Measurements from ENCODE around the gene KLK5. TPM values are rescaled to one million over a fixed set of nuclear protein-coding genes. Genes with fewer than 3 reads are reported as not detected.

The KLK5 gene
- total and polyA plus RNA-seq, 4 donors = not detected

DNA sequence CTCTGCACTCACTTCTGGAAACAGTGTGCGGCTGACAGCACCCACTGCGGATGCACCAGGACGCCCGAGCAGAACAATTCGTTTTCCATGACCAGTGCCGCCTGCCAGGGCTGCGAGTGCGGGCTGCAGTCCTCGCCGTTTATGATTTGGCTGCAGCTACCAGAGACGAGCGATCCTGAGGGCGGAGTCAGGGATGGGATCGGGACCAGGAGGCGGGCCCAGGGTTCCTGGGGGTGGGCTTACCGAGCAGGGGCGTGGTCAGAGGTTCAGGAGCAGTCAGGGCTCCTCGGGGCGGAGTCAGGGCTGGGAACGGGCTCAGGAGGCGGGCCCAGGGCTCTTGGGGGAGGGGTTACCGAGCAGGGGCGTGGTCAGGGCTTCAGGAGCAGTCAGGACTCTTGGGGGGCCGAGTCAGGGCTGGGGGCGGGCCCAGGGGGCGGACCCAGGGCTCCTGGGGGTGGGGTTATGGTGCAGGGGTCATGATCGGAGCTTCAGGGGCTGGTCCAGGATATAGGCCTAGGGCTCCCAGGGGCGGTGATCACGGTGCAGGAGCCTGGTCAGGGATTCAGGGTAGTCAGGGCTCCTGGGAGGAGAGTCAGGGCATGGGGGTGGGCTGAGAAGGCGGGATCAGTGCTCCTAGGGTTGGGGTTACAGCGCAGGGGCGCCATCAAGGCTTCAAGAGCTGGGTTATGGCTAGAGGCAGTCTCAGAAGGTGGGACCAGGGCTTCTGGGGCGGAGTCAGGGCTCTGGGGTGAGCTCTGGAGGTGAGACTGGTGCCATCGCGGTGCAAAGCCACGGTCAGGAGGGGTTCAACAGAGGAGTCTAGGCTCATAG, 43.4 kb downstream of the KLK5 start:
- no peaks in the 10 kb centered on the region for H3K9me3 ChIP-seq (ENCODE audit: control insufficient read depth in 4 of 4, low read length in 3 of 4)
- peaks cover 2 to 14% (median 3%) of the 10 kb centered on the region in 4 donors for H3K27me3 ChIP-seq (ENCODE audit: control insufficient read depth in 4 of 4, insufficient read depth in 4 of 4, low read length in 3 of 4)
- 4% methylated on average over 36 of the region's 36 CpGs for WGBS
- H3K4me3 ChIP-seq (ENCODE audit: low read depth in 1 of 3, low read length in 3 of 3) = no peak overlapping the region
- TF ChIP-seq FOXA1 (IDR thresholded peaks at IDR 0.05) (no peak), YY1 (IDR thresholded peaks at IDR 0.05) (no peak), RAD21 (IDR thresholded peaks at IDR 0.05) (no peak), HNF4G (IDR thresholded peaks at IDR 0.05) (no peak), FOXA2 (IDR thresholded peaks at IDR 0.05) (no peak), NR2F2 (IDR thresholded peaks at IDR 0.05) (no peak), HNF4A (conservative IDR thresholded peaks at IDR 0.05) (no peak), JUND (IDR thresholded peaks at IDR 0.05) (no peak), EGR1 (IDR thresholded peaks at IDR 0.05; ENCODE audit: low read depth in 2 of 2) (no peak), GABPA (IDR thresholded peaks at IDR 0.05 in 1 of 2, conservative IDR thresholded peaks at IDR 0.05 in 1 of 2) (no peak)
- TF ChIP-seq, protein P1, sequence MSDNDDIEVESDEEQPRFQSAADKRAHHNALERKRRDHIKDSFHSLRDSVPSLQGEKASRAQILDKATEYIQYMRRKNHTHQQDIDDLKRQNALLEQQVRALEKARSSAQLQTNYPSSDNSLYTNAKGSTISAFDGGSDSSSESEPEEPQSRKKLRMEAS (IDR thresholded peaks at IDR 0.05) = no peak
- TF ChIP-seq, protein P2, sequence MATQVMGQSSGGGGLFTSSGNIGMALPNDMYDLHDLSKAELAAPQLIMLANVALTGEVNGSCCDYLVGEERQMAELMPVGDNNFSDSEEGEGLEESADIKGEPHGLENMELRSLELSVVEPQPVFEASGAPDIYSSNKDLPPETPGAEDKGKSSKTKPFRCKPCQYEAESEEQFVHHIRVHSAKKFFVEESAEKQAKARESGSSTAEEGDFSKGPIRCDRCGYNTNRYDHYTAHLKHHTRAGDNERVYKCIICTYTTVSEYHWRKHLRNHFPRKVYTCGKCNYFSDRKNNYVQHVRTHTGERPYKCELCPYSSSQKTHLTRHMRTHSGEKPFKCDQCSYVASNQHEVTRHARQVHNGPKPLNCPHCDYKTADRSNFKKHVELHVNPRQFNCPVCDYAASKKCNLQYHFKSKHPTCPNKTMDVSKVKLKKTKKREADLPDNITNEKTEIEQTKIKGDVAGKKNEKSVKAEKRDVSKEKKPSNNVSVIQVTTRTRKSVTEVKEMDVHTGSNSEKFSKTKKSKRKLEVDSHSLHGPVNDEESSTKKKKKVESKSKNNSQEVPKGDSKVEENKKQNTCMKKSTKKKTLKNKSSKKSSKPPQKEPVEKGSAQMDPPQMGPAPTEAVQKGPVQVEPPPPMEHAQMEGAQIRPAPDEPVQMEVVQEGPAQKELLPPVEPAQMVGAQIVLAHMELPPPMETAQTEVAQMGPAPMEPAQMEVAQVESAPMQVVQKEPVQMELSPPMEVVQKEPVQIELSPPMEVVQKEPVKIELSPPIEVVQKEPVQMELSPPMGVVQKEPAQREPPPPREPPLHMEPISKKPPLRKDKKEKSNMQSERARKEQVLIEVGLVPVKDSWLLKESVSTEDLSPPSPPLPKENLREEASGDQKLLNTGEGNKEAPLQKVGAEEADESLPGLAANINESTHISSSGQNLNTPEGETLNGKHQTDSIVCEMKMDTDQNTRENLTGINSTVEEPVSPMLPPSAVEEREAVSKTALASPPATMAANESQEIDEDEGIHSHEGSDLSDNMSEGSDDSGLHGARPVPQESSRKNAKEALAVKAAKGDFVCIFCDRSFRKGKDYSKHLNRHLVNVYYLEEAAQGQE (IDR thresholded peaks at IDR 0.05) = no peak
- TF ChIP-seq, protein P3, sequence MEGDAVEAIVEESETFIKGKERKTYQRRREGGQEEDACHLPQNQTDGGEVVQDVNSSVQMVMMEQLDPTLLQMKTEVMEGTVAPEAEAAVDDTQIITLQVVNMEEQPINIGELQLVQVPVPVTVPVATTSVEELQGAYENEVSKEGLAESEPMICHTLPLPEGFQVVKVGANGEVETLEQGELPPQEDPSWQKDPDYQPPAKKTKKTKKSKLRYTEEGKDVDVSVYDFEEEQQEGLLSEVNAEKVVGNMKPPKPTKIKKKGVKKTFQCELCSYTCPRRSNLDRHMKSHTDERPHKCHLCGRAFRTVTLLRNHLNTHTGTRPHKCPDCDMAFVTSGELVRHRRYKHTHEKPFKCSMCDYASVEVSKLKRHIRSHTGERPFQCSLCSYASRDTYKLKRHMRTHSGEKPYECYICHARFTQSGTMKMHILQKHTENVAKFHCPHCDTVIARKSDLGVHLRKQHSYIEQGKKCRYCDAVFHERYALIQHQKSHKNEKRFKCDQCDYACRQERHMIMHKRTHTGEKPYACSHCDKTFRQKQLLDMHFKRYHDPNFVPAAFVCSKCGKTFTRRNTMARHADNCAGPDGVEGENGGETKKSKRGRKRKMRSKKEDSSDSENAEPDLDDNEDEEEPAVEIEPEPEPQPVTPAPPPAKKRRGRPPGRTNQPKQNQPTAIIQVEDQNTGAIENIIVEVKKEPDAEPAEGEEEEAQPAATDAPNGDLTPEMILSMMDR (IDR thresholded peaks at IDR 0.05; ENCODE audit: low read depth, low read length, missing input control) = no peak
- H3K36me3 ChIP-seq (ENCODE audit: control insufficient read depth in 4 of 4, insufficient read depth in 3 of 4, low read depth in 1 of 4, low read length in 3 of 4) = no peaks in the 10 kb centered on the region
- no peak overlapping the region for H3K9ac ChIP-seq (ENCODE audit: low read depth in 1 of 2, low read length in 2 of 2)
- no peaks in the 10 kb centered on the region for H3K4me1 ChIP-seq (ENCODE audit: control insufficient read depth in 4 of 4, insufficient read depth in 4 of 4, low read length in 3 of 4)
- H3K27ac ChIP-seq (ENCODE audit: low read depth in 1 of 2, low read length in 2 of 2) = no peak overlapping the region
- DNase-seq (ENCODE audit: low spot score) = no peak

DNA sequence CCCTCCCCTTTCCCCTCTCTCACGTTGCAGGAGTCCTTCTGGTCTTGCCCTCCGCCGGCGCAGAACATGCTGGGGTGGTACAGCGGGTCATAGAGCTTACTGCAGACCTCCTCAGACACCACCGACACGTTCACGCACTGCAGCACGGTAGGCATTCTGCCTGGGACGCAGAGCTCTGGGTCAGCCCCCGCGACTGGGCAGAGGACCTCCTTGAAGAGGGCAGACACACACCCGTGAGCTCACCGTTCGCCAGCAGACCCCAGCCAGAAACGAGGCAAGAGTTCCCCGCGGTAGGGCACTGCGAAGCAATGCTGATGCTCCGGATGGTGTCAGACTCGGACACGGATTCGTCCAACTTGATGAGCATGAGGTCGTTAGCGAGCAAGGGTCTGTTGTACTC, 44.5 kb downstream of the KLK5 start:
- no peak overlapping the region for H3K27ac ChIP-seq (ENCODE audit: low read depth in 1 of 2, low read length in 2 of 2)
- 55% methylated on average over 25 of the region's 25 CpGs for whole genome bisulfite sequencing
- no peaks in the 10 kb centered on the region for H3K36me3 ChIP-seq (ENCODE audit: control insufficient read depth in 4 of 4, insufficient read depth in 3 of 4, low read depth in 1 of 4, low read length in 3 of 4)
- no peak overlapping the region for H3K4me3 ChIP-seq (ENCODE audit: low read depth in 1 of 3, low read length in 3 of 3)
- H3K9me3 ChIP-seq (ENCODE audit: control insufficient read depth in 4 of 4, low read length in 3 of 4) = no peaks in the 10 kb centered on the region
- no peak for DNase-seq (ENCODE audit: low spot score)
- peaks cover 2 to 14% (median 3%) of the 10 kb centered on the region in 4 donors for H3K27me3 ChIP-seq (ENCODE audit: control insufficient read depth in 4 of 4, insufficient read depth in 4 of 4, low read length in 3 of 4)
- TF ChIP-seq FOXA2 (IDR thresholded peaks at IDR 0.05) = no peak
- TF ChIP-seq, protein P3 (IDR thresholded peaks at IDR 0.05; ENCODE audit: low read depth, low read length, missing input control) = no peak
- TF ChIP-seq TAF1 (conservative IDR thresholded peaks at IDR 0.05) = no peak
- no peak for TF ChIP-seq JUND (IDR thresholded peaks at IDR 0.05)
- TF ChIP-seq HNF4G (IDR thresholded peaks at IDR 0.05) = no peak
- no peak for TF ChIP-seq YY1 (IDR thresholded peaks at IDR 0.05)
- no peak for TF ChIP-seq RXRA (IDR thresholded peaks at IDR 0.05)
- TF ChIP-seq HNF4A (conservative IDR thresholded peaks at IDR 0.05) = no peak
- TF ChIP-seq, protein P4, sequence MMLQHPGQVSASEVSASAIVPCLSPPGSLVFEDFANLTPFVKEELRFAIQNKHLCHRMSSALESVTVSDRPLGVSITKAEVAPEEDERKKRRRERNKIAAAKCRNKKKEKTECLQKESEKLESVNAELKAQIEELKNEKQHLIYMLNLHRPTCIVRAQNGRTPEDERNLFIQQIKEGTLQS (IDR thresholded peaks at IDR 0.05) = no peak
- no peak overlapping the region for H3K9ac ChIP-seq (ENCODE audit: low read depth in 1 of 2, low read length in 2 of 2)
- H3K4me1 ChIP-seq (ENCODE audit: control insufficient read depth in 4 of 4, insufficient read depth in 4 of 4, low read length in 3 of 4) = no peaks in the 10 kb centered on the region

All from liver (tissue), 9 donors.